WERI-Rb-1 (cell line): ENCODE results near the gene TTC7B.

ENCODE experiments used
- DNase-seq: peaks from one replicate; pipeline ENCODE4 v3.0.0-alpha.2; 2020
- H3K27ac ChIP-seq: fragments of 250-450 bp; sonication (Bioruptor Pico); 2 replicates; pipeline ENCODE4 v1.5.1; 2020; ENCODE audit warnings: mild to moderate bottlenecking, moderate library complexity
- H3K27me3 ChIP-seq: fragments of 250-450 bp; sonication (Bioruptor Pico); 2 replicates; pipeline ENCODE4 v1.5.1; 2021; ENCODE audit warnings: mild to moderate bottlenecking, low read depth, moderate library complexity; ENCODE audit not compliant: insufficient read depth, severe bottlenecking
- H3K36me3 ChIP-seq: fragments of 250-450 bp; sonication (Bioruptor Pico); 2 replicates; pipeline ENCODE4 v1.5.1; 2020; ENCODE audit warnings: mild to moderate bottlenecking, moderate library complexity
- H3K4me3 ChIP-seq: 2 replicates; pipeline ENCODE4 v1.5.1; 2011; ENCODE audit warnings: low read depth, mild to moderate bottlenecking, control low read depth, low read length
- H3K9me3 ChIP-seq: fragments of 250-450 bp; sonication (Bioruptor Pico); 2 replicates; pipeline ENCODE4 v1.5.1; 2021; ENCODE audit warnings: mild to moderate bottlenecking, moderate library complexity; ENCODE audit not compliant: severe bottlenecking
- TF ChIP-seq, protein P1 (sequence below): IDR thresholded peaks from 2 replicates; pipeline ENCODE4 v1.5.1; 2011; ENCODE audit warnings: low read depth, mild to moderate bottlenecking, control low read depth, inconsistent platforms, low read length

TTC7B gene

DNA sequence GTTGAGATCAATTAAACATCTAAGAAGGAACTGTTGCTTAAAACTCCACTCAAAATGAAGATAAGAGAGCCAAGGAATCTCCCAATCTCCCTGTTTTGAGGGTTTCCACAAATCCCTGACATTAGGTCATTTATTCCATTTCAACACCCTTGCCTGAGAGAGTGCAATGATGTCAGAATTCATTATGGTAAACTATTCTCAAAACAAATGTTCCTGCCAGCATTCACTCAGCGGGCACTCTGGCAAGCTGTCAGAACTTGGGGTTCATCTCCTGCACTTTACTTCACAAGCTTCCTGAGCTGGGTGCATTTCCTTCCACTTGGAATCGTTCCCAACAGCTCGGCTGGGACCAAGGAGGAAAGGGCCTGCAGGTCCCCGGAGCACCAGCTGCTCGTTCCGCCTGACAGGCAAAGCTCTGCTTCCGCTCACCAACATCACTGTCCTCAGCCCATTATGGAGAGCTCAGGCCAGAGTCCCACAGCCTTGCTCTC, 117.8 kb downstream of the TTC7B start:
- no peak overlapping the region for H3K4me3 ChIP-seq
- no peaks in the 10 kb centered on the region for H3K27me3 ChIP-seq
- H3K36me3 ChIP-seq = peaks cover 14% of the 10 kb centered on the region
- TF ChIP-seq, protein P1, sequence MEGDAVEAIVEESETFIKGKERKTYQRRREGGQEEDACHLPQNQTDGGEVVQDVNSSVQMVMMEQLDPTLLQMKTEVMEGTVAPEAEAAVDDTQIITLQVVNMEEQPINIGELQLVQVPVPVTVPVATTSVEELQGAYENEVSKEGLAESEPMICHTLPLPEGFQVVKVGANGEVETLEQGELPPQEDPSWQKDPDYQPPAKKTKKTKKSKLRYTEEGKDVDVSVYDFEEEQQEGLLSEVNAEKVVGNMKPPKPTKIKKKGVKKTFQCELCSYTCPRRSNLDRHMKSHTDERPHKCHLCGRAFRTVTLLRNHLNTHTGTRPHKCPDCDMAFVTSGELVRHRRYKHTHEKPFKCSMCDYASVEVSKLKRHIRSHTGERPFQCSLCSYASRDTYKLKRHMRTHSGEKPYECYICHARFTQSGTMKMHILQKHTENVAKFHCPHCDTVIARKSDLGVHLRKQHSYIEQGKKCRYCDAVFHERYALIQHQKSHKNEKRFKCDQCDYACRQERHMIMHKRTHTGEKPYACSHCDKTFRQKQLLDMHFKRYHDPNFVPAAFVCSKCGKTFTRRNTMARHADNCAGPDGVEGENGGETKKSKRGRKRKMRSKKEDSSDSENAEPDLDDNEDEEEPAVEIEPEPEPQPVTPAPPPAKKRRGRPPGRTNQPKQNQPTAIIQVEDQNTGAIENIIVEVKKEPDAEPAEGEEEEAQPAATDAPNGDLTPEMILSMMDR = no peak
- DNase-seq = peak; percentile 64
- no peak overlapping the region; the same call in 1 of the 2 replicates for H3K27ac ChIP-seq
- H3K9me3 ChIP-seq = no peaks in the 10 kb centered on the region

- Histone ChIP-seq H3K9me3 (no peaks in the 10 kb centered on the region), H3K27ac (no peak overlapping the region), H3K4me3 (no peak overlapping the region), H3K36me3 (peaks cover 16% of the 10 kb centered on the region), H3K27me3 (no peaks in the 10 kb centered on the region)
- peak; percentile 85 for DNase-seq
- TF ChIP-seq, protein P1 = peak; percentile 90
These were observed 118.5 kb downstream of the TTC7B start for GRCh38 chr14:90697577-90698206.

- Histone ChIP-seq H3K27me3 (no peaks in the 10 kb centered on the region), H3K4me3 (no peak overlapping the region), H3K9me3 (no peaks in the 10 kb centered on the region), H3K36me3 (peaks cover 22% of the 10 kb centered on the region), H3K27ac (no peak overlapping the region)
- no peak for DNase-seq
- TF ChIP-seq, protein P1 = no peak
These were observed 119.1 kb downstream of the TTC7B start for GRCh38 chr14:90697132-90697531.

GRCh38 chr14:90696720-90697119, 119.5 kb downstream of the TTC7B start:
- Histone ChIP-seq H3K27ac (no peak overlapping the region), H3K36me3 (peaks cover 26% of the 10 kb centered on the region), H3K4me3 (no peak overlapping the region), H3K9me3 (no peaks in the 10 kb centered on the region), H3K27me3 (no peaks in the 10 kb centered on the region)
- TF ChIP-seq, protein P1 = no peak
- no peak for DNase-seq

DNA sequence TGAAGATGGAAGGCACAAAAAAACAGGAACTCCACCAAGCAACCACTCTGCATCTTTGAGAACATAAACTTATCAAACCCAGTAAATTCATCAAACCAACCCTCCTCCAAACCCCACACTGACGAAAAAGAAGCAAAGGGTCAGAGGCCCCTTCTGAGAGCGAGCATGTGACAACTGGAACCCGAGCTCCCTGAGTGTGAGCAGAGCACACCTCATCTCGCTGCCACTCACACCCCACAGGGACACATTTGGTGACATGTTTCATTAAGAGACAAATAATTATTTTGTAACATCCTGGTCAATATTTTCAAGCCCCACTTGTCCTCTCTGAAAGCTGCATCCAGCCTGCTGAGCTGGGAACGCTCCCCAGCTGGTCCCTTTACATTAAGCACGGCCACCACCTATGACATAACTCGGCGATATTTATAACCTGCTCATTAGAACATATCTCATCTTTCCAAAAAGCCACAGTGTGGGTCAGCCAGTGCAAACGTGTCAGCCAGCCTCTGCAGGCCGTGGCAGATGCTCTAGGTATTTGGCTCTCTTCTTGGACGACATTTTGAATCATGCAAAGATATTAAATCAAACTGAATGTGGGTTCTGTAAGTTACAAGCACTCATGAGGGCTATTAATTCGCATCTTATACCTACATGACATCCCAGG, 120.1 kb downstream of the TTC7B start:
- Histone ChIP-seq H3K4me3 (no peak overlapping the region), H3K27ac (no peak overlapping the region), H3K36me3 (peaks cover 31% of the 10 kb centered on the region), H3K27me3 (no peaks in the 10 kb centered on the region), H3K9me3 (no peaks in the 10 kb centered on the region)
- no peak for DNase-seq
- TF ChIP-seq, protein P1 = no peak
